Heart right ventricle (tissue), 16 donors: ENCODE results near the gene TRIM47. TPM values are rescaled to one million over a fixed set of nuclear protein-coding genes. Genes with fewer than 3 reads are reported as not detected.

Experiments
- ATAC-seq, 8 donors: fragments of 200-7000 bp; cut with Tn5 transposase; one replicate each; pipeline ENCODE4 v1.9.1; 2020; ENCODE audit warnings: mild to moderate bottlenecking in 8 of 8, moderate library complexity in 8 of 8, moderate number of reproducible peaks in 1 of 8
- DNase-seq, 2 donors: peaks; one replicate each; pipeline ENCODE4 v3.0.0-alpha.2; 2020
- H3K27ac ChIP-seq, 10 donors: fragments of 200-600 bp; sonication (generic) in 2 of 10; one replicate each; pipeline versions ENCODE4 v1.5.0 to v1.8.0; 2020 to 2022; ENCODE audit warnings: mild to moderate bottlenecking in 3 of 10
- H3K27me3 ChIP-seq, 7 donors: fragments of 200-600 bp; one replicate each; pipeline ENCODE4 v1.8.0; 2021 to 2022; ENCODE audit warnings: mild to moderate bottlenecking in 2 of 7
- H3K36me3 ChIP-seq, 9 donors: fragments of 200-600 bp; sonication (generic) in 1 of 9; one replicate each; pipeline versions ENCODE4 v1.5.0 to v1.8.0; 2020 to 2022; ENCODE audit warnings: mild to moderate bottlenecking in 2 of 9
- H3K4me1 ChIP-seq, 9 donors: fragments of 200-600 bp; sonication (generic) in 1 of 9; one replicate each; pipeline versions ENCODE4 v1.5.0 to v1.8.0; 2020 to 2022; ENCODE audit warnings: mild to moderate bottlenecking in 4 of 9
- H3K4me3 ChIP-seq, 10 donors: fragments of 200-600 bp; sonication (generic) in 2 of 10; one replicate each; pipeline versions ENCODE4 v1.5.0 to v1.8.0; 2020 to 2022; ENCODE audit warnings: mild to moderate bottlenecking in 7 of 10, moderate library complexity in 2 of 10
- H3K9me3 ChIP-seq, 11 donors: fragments of 200-600 bp in 10 of 11; sonication (generic) in 2 of 11; one replicate each; pipeline versions ENCODE4 v1.5.0 to v1.8.0; 2013 to 2022; ENCODE audit warnings: mild to moderate bottlenecking in 2 of 11, control low read depth in 1 of 11, moderate library complexity in 1 of 11
- WGBS, 2 donors: extraction: QIAGEN DNeasy Blood & Tissue Kit; methylation state at CpG; one replicate each; pipeline ENCODE4 v1.1.7; 2013; ENCODE audit warnings: inconsistent platforms in 1 of 2; 5-methylcytosine and 5-hydroxymethylcytosine counted together
- intact Hi-C, 10 donors: fragments of 100-400 bp; cut with DNase I; formaldehyde crosslinking; loops; one replicate each; pipeline versions ENCODE4 v1.11.1 to v1.14.2; 2022
- long read RNA-seq, 3 donors: library from polyadenylated mRNA; unstranded; transcript quantifications; one replicate each; pipeline ENCODE4 v2.0.0, GENCODE V29; 2020 to 2021
- polyA plus RNA-seq, 2 donors: library from polyadenylated mRNA; stranded (reverse); fragments of 200-250 nt; gene quantifications; one replicate each; pipeline ENCODE4 v1.2.3, GENCODE V29; 2013
- total RNA-seq, 10 donors: library from RNA; stranded (reverse); fragmentation: NEBNext Ultra II Directional in 3 of 10; extraction: Animal tissue kit (Norgen Biotek cat#: 25700) in 3 of 10; gene quantifications; one replicate each; pipeline versions ENCODE4 v1.2.1 to v1.2.4, GENCODE V29; 2021 to 2023
- TF ChIP-seq, protein P1 (sequence below), 9 donors: fragments of 200-600 bp; sonication (generic) in 2 of 9; IDR thresholded peaks; one replicate each; pipeline versions ENCODE4 v1.5.0 to v1.8.0; 2021 to 2022; ENCODE audit warnings: antibody characterized with exemption in 9 of 9, mild to moderate bottlenecking in 5 of 9, moderate library complexity in 1 of 9
- donor health status: Arrhythmogenic right ventricular cardiomyopathy.
- donor health status: ischemic (EF 13 %, LVEDD 7.1; RV severe dilation, severe dysfunction).
- donor health status: healthy with polysubstance abuse.
- donor health status: DM: no; HTN: yes; CAD: no.
- donor health status: DM: no; HTN: no; CAD: no.
- donor health status: ischemic (EF 25% LVEDD 6.9; RV normal size, moderate dysfunction).
- donor health status: ischemic (EF 25% LVEDD 5.7; RV mildly dilated, moderate dysfunction).
- donor health status: healthy.
- donor health status: DM: yes; HTN: yes; CAD: no.
- donor health status: Ischemic cardiomyopathy.
- donor health status: ischemic (EF 35%, LVEDD 5.7; RV mildly dilated, moderate dysfunction).
- donor health status: nonischemic (EF 11% LVEDD 7.7; RV severe dilation, severe dysfunction).
- donor health status: DM: yes; HTN: yes; CAD: no.
- donor health status: PGD.
- donor health status: ischemic (EF 29% LVEDD 5.4; RV normal size, mild dysfunction).
- donor health status: nonischemic (EF 23%, LVEDD 6.1; RV moderate dilation, normal function).

The TRIM47 gene
- total RNA-seq: 10 to 100 TPM in 9 of 10 donors, 1 to 10 TPM in 1; 9.3 to 53.1 (median 21.5) TPM
- polyA plus RNA-seq: 10 to 100 TPM; 22.4 to 48.7 TPM
- long read RNA-seq, donor 1, transcript TRIM47-201 (6 exons, 2,266 nt): major isoform, 54 of 81 reads
- long read RNA-seq, donor 1, transcript TRIM47-204 (6 exons, 1,907 nt): minor isoform, 7 of 81 reads
- long read RNA-seq, donor 1, partial matches to known transcripts: 10 of 81 reads
- long read RNA-seq, donor 1, other reads (novel, unspliced or antisense): 10 of 81 reads
- long read RNA-seq, donor 2, transcript TRIM47-204 (6 exons, 1,907 nt): minor isoform, 5 of 83 reads
- long read RNA-seq, donor 2, transcript TRIM47-201 (6 exons, 2,266 nt): major isoform, 65 of 83 reads
- long read RNA-seq, donor 2, partial matches to known transcripts: 6 of 83 reads
- long read RNA-seq, donor 2, other reads (novel, unspliced or antisense): 6 of 83 reads
- long read RNA-seq, donor 3, transcript TRIM47-204 (6 exons, 1,907 nt): minor isoform, 7 of 31 reads
- long read RNA-seq, donor 3, transcript TRIM47-201 (6 exons, 2,266 nt): major isoform, 17 of 31 reads
- long read RNA-seq, donor 3, partial matches to known transcripts: 4 of 31 reads
- long read RNA-seq, donor 3, other reads (novel, unspliced or antisense): 3 of 31 reads

DNA sequence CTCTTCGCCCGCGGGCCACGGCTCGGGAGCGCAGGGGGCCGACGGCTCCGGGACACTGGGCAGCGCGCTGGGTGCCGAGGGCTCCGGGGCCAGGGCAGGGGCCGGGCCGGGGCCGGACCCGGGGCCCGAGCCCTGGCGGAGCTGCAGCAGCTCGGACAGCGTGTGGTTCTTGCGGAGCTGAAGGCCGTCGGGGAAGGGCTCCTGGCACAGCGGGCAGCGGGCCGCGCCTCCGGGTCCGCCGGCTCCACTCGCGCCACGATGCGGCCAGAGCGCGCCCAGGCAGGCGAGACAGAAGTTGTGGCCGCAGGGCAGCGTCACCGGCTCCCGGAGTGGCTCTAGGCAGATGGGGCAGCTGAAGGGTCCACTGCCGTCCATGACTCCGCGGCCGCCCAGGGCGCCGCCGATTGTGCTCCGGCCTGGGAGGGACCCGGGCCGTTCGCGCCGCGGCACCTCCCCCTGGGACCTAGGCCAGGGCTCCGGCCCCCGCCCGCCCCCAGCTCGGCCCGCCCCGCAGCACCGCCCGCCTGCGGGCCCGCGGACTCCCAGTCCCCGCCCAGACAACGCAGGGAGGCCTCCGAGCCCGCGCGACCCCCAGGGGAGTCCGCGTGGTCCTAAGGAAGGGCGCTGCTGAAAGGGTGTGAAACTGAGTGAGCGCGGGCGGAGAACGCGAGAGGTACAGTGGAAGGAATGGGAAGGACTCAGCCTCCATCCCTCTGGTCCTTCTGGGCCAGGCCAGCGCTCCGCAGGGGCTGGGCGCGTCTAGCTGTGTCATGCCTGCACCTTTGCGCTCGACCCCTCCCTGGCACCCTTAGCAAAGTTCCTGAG is at the start of gene TRIM47:
Gene TRIM47, minus strand, starts transcription at position 408 of the 825 bp plus-strand sequence. Its CDS starts 33 bp downstream, at position 375.
- peak within 1 kb of the TSS; percentile 77 to 100 (median 96) for H3K27ac ChIP-seq
- peaks cover 22 to 46% (median 37%) of the 10 kb centered on the region in 9 donors for H3K4me1 ChIP-seq
- H3K27me3 ChIP-seq: peaks cover 0 to 18% (median 0%) of the 10 kb centered on the region in 7 donors
- H3K4me3 ChIP-seq: peak within 1 kb of the TSS; percentile 58 to 87 (median 72)
- ATAC-seq (peak; percentile 38 to 75 (median 50)), DNase-seq (peak; percentile 72 to 85)
- 1 to 2% methylated on average over 62 to 87 of the region's 87 CpGs for WGBS, 2 donors
- peaks cover 0 to 30% (median 10%) of the 10 kb centered on the region in 9 donors for H3K36me3 ChIP-seq
- no peaks in the 10 kb centered on the region for H3K9me3 ChIP-seq
- TF ChIP-seq, protein P1, sequence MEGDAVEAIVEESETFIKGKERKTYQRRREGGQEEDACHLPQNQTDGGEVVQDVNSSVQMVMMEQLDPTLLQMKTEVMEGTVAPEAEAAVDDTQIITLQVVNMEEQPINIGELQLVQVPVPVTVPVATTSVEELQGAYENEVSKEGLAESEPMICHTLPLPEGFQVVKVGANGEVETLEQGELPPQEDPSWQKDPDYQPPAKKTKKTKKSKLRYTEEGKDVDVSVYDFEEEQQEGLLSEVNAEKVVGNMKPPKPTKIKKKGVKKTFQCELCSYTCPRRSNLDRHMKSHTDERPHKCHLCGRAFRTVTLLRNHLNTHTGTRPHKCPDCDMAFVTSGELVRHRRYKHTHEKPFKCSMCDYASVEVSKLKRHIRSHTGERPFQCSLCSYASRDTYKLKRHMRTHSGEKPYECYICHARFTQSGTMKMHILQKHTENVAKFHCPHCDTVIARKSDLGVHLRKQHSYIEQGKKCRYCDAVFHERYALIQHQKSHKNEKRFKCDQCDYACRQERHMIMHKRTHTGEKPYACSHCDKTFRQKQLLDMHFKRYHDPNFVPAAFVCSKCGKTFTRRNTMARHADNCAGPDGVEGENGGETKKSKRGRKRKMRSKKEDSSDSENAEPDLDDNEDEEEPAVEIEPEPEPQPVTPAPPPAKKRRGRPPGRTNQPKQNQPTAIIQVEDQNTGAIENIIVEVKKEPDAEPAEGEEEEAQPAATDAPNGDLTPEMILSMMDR (IDR thresholded peaks at IDR 0.05): no peak
- intact Hi-C loops: loop anchor here in 4 of 10 donors (1.0 to 10.0 kb wide), 5 partner anchors 24 to 104 kb away; partner anchors contain the start of genes UNK (in 1 of the 4) and WBP2 (in 1 of the 4)

- WGBS, 2 donors: 58 to 63% methylated on average over 6 of the region's 6 CpGs
- intact Hi-C loops: no loop called here
- H3K36me3 ChIP-seq: peaks cover 0 to 36% (median 0%) of the 10 kb centered on the region in 9 donors
- H3K4me3 ChIP-seq: no peak overlapping the region
- DNase-seq (no peak), ATAC-seq (peak in 5 of 8 donors; percentile 15 to 49 (median 36))
- no peaks in the 10 kb centered on the region for H3K9me3 ChIP-seq
- TF ChIP-seq, protein P1 (IDR thresholded peaks at IDR 0.05): peak in 8 of 9 donors; percentile 12 to 45 (median 28)
- H3K4me1 ChIP-seq: peaks cover 0 to 3% (median 0%) of the 10 kb centered on the region in 9 donors
- no peak overlapping the region for H3K27ac ChIP-seq
- no peaks in the 10 kb centered on the region for H3K27me3 ChIP-seq
These were observed 49.0 kb upstream of the TRIM47 start for GRCh38 chr17:75927286-75927922.

DNA sequence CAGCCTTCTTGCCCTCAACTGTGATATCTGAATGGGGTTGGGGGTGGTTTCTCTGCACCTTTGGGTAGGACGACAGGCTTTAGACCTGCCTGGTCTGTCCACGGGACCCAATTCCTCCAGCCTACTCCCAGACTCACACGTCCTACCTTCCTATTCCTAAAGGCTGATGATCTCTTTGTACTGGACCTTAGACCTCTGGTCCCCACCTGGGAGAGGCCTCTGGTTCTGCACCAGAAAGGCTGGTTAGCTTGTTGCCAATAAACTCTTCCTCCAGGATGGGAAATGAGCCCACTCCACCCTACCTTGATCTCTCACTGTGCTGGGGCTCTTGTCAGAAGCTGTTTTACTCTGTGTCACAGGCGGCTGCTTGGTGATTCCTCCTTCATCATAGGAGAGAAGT is 48.1 kb upstream of the TRIM47 start:
- intact Hi-C loops: no loop called here
- DNase-seq (no peak), ATAC-seq (no peak)
- H3K27me3 ChIP-seq: no peaks in the 10 kb centered on the region
- TF ChIP-seq, protein P1 (IDR thresholded peaks at IDR 0.05): no peak
- H3K36me3 ChIP-seq: peaks cover 0 to 38% (median 0%) of the 10 kb centered on the region in 9 donors
- H3K4me1 ChIP-seq: peaks cover 0 to 3% (median 0%) of the 10 kb centered on the region in 9 donors
- no peaks in the 10 kb centered on the region for H3K9me3 ChIP-seq
- H3K4me3 ChIP-seq: no peak overlapping the region
- WGBS, 2 donors: 92 to 98% methylated on average over 4 of the region's 4 CpGs
- no peak overlapping the region for H3K27ac ChIP-seq
